ENCODE measurements around the gene OR2C3.
"Not testable (repeated sequence)": the region's sequence is repeated elsewhere in the genome, so short reads cannot be mapped to it uniquely, and the experiment has no call there.

The OR2C3 gene

DNA sequence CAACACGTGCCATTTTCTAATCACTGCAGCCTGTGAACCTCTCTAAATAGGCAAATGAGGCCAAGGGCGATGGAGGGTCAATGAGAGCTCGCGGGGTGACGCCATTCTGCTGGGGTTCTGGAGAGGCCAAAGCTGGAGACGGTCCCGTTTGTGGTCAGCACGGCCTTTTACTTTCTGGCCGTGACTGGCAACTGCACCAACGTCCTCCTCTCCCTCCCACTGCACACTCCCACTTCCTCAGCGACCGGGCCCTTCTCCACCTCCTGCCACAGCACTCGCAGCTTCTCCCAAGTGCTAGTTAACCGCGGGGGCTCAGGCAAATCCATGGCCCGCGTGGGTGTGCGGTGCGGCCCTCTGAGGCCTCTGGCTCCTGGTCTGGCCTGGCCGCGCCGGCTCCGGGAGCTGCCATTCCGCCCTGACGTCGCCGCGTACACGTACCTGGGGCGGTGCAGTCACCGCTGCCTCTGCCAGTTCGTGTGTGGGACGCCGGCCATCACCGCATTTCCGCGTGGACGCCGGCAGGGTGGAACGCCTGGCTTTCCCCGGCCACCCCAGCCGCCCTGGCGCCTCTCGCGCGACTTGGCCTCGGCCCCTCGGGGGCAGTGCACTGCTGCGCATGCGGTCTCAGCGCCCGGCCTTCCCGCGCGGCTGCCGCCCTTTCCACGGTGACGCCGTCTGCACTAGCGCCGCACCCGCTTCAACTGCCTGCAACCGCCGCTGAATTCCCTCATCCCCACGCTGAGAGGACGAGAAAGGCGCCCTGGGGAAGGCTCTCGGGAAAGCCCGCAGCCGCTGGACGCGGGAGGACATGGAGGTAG, 18.2 kb downstream of the OR2C3 start:
- DNase-seq: peak; percentile 35

DNA sequence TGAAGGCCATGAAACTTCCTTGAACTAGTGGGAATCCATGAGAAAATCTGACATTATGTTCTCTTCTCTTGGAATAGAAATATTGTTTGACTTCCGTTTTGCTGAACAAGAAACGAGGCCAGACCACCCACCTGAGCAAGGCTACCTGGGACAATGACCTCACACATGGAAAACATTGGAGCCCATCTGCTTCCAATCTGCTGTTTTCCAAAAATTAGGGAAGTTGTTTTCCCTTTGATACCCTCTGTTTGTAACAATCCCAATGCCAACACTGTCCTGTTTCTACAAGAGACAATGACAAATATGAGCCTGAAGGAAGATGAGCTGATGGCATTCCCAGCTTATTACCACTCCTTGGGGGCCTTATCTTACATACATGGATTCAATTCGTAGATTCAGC, 29.4 kb downstream of the OR2C3 start:
- DNase-seq: no peak

DNA sequence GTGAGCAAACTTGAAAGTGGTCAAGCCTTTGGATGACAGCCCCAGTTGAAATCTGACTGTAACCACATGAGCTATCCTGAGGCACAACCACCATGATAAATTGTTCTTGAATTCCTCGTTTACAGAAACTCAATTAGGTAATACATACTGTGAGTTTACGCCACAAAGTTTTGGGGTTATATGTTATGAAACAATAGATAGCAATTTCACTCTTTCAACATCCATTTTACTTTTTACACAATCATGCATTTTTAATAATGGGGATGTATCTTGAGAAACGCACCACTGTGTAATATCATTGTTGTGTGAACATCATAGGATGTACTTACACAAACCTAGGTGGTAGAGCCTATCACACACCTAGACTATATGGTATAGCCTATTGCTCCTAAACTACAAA, 35.4 kb downstream of the OR2C3 start:
- no peak for DNase-seq

DNA sequence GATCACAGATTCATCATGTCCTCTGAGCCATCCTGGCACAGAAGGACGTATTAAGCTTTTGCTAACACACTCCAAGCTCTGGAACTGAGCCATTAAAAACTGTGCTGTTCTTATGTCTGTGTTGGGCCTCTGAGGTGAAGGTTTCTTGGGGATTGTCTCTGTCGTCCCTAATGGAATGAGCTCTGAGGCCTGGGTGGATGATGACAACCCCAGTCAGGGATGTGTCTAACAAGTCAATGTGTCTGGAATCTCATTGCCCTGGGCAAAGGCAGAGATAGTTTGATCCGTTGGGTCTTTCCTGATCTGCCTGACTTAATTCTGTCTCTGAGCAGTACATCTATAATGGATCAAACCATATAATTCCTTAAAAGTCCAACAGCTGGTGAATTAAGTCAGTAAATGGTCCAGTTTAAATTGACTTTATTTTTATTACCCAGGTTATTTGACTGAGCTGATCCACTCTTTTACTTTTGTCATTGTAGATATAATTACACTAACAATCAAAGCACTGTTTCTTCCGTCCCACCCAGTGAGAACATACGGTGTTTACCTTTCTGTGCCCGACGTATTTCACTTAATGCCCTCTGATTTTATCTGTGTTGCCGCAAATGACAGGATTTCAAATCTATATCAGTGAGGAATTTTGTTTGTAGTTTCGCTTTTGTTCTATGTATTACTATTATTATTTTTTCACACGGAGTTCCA, 39.5 kb downstream of the OR2C3 start:
- no peak for DNase-seq

DNA sequence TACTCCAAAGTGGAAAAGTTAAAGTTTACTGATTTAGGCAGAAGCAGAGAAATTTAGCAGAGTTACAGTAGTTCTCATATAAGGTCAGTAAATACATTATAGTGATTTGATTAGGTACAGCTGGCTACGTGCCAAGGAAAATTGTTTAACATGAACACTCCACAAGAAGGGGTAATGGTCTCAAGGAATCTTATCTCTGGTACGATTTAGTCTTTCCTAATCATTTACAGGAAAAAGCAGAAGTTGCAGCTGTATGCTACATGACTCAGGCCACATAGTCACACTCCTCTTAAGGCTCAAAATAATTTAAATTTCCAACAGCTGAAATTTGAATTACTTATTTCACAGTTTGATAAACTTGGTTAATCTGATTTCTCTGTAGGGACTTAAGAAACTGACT, 41.5 kb downstream of the OR2C3 start:
- DNase-seq: no peak

DNA sequence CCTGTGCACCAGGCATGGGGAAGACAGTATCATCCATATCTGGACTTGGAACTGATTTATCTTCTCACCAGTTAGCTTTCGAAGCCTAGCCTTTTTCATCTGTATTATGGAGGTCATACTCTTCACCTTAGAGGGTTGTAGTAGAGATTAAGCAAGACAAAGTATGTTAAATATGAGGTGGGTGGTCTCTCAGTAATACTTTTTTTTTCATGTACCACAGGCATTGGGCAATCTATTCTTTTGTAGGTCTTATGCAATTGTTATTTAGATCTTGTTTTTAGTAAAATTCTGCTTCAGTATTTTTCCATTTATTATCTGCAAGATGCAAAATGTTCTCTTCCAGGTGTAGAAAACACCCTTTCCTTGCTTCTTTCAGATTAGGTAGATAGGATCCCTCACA, 43.1 kb downstream of the OR2C3 start:
- no peak for DNase-seq

DNA sequence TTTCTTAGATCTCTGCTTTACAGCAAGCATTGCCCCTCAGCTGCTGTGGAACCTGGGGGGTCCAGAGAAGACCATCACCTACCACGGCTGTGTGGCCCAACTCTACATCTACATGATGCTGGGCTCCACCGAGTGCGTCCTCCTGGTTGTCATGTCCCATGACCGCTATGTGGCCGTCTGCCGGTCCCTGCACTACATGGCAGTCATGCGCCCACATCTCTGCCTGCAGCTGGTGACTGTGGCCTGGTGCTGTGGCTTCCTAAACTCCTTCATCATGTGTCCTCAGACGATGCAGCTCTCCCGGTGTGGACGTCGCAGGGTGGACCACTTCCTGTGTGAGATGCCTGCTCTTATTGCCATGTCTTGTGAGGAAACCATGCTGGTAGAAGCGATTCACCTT, 44.9 kb downstream of the OR2C3 start:
- DNase-seq: no peak

DNA sequence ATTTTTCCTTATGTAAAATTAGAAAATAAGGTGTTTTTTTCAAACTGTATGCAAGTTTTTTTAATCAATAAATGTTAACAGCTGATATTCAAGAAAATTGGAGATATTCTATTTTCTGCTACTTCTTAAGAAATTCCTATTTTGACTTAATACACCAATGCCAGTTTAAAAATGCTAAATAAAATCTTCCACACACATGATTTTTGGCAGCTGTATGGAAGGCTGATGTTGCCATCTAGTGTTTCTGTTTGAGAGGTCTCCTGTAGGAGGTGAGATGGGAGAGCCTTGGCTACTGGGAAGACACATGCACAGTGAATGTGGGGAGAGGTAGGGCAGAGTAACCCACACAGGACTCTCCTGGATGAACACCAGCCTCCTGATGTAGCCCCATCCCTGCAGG, 49.2 kb downstream of the OR2C3 start:
- DNase-seq: no peak

DNA sequence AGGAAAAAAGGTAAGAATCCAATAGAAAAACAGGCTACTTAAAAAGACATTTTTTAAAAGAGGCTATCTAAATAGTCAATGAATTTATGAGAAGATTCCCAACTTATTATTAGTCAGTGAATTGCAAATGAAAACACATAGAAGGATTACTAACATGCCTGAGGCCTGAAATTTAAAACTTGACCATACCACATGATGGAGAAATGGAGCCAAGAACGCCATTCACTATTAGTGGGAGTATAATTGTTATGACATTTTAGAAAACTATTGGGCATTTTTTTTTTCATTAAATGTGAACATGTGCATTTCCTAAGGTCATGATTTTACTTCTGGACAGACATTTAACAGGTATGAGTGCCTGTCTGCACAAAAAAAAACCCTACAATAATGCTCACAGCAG, 53.5 kb downstream of the OR2C3 start:
- DNase-seq: no peak

DNA sequence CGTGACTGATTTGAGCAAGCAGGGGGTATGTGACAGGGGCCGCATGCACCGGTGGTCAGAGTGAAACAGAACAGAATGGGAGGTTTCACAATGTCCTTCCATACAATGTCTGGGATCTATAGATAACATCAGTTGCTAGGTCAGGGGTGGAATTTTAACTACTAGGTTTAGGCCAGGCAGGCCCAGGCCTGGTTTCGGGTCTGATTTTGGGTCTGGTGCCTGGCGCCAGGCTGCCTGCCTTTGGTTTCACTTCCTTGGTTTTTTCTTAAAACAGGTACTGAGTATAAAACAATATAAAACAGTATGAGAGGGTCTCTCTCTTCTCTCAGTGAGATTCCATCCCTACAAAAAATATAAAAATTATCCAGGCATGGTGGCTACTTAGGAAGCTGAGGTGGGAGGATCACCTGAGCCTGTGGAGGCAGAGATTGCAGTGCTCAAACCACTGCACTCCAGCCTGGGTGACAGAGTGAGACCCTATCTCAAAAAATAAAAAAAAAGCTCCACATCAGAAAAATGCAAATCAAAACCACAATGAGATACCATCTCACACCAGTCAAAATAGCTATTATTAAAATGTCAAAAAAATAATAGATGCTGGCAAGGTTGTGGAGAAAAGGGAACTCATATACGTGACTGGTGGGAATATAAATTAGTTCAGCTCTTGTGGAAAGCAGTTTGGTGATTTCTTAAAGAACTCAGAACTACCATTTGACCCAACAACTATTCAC, 59.7 kb downstream of the OR2C3 start:
- DNase-seq: not testable (repeated sequence)

DNA sequence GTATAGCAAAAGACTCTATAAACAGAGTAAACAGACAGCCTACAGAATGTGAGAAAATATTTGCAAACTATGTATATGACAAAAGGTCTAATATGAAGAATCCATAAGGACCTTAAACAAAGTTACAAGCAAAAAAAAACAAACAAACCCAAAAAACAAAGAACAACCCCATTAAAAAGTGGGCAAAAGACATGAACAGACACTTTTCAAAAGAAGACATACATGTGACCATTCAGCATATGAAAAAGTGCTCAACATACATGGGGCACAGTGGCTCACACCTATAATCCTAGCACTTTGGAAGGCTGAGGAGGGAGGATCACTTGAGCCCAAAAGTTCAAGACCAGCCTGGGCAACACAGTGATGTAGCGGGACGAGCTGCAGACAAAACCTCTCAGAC, 60.4 kb downstream of the OR2C3 start:
- no peak for DNase-seq

All from left hindlimb (tissue), 1 donor.